ENCODE measurements around the gene CD99.

DNA sequence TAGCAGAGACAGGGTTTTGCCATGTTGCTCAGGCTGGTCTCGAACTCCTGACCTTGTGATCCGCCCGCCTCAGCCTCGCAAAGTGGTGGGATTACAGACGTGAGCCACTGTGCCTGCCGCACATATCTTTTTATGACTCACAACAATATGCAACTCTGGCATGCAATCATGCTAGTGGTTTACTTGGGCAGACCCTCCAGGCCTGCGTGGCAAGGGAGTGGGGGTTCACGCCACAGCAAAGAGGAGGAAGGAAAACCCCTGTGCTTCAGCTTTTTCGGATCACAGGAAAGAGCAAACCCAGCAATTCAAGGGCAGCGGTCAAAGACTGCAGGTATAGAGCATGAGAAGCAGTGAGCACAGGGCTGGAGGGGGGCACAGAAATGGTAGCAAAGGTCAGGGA is 48.3 kb upstream of the CD99 start:
- TF ChIP-seq, protein P1, sequence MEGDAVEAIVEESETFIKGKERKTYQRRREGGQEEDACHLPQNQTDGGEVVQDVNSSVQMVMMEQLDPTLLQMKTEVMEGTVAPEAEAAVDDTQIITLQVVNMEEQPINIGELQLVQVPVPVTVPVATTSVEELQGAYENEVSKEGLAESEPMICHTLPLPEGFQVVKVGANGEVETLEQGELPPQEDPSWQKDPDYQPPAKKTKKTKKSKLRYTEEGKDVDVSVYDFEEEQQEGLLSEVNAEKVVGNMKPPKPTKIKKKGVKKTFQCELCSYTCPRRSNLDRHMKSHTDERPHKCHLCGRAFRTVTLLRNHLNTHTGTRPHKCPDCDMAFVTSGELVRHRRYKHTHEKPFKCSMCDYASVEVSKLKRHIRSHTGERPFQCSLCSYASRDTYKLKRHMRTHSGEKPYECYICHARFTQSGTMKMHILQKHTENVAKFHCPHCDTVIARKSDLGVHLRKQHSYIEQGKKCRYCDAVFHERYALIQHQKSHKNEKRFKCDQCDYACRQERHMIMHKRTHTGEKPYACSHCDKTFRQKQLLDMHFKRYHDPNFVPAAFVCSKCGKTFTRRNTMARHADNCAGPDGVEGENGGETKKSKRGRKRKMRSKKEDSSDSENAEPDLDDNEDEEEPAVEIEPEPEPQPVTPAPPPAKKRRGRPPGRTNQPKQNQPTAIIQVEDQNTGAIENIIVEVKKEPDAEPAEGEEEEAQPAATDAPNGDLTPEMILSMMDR (conservative IDR thresholded peaks at IDR 0.05; ENCODE audit: low read length), result no peak
- no peak for TF ChIP-seq EZH2phosphoT487 (IDR thresholded peaks at IDR 0.05; ENCODE audit: borderline replicate concordance)
